Kidney (tissue), 14 donors: ENCODE results near the gene ATP6V1F. TPM values are rescaled to one million over a fixed set of nuclear protein-coding genes. Genes with fewer than 3 reads are reported as not detected.
A peak's percentile ranks its signal among the peaks of the same experiment; 100 is the strongest.

Experiments used
- DNase-seq, 5 donors: peaks; one replicate each; pipeline ENCODE4 v3.0.0-alpha.2; 2013 to 2020
- FAIRE-seq: peaks from 2 replicates; lab custom pipeline; 2012; peaks lifted over from hg19 to GRCh38; lab: Jason Lieb, UNC
- H3K27ac ChIP-seq, 2 donors: one replicate each; pipeline ENCODE4 v1.7.0; 2013; ENCODE audit warnings: low read depth in 2 of 2, low read length in 2 of 2, inconsistent platforms in 1 of 2
- H3K27me3 ChIP-seq: one replicate; pipeline ENCODE4 v1.7.1; 2013; ENCODE audit warnings: low read length, inconsistent platforms; ENCODE audit not compliant: control insufficient read depth, insufficient read depth
- H3K36me3 ChIP-seq, 3 donors: one replicate each; pipeline versions ENCODE4 v1.7.0 to v1.7.1; 2013; ENCODE audit warnings: low read length in 3 of 3, control low read depth in 1 of 3, inconsistent platforms in 1 of 3; ENCODE audit not compliant: insufficient read depth in 3 of 3, control insufficient read depth in 2 of 3
- H3K4me1 ChIP-seq, 3 donors: one replicate each; pipeline versions ENCODE4 v1.7.0 to v1.7.1; 2013; ENCODE audit warnings: low read length in 3 of 3, inconsistent platforms in 1 of 3, low read depth in 1 of 3; ENCODE audit not compliant: control insufficient read depth in 2 of 3, insufficient read depth in 2 of 3
- H3K4me3 ChIP-seq, 3 donors: one replicate each; pipeline versions ENCODE4 v1.7.0 to v1.8.1; 2013; ENCODE audit warnings: low read length in 3 of 3, control low read depth in 1 of 3, inconsistent platforms in 1 of 3
- H3K9ac ChIP-seq, 3 donors: one replicate each; pipeline versions ENCODE4 v1.7.0 to v1.7.1; 2013; ENCODE audit warnings: low read length in 3 of 3, control low read depth in 1 of 3, inconsistent platforms in 1 of 3
- H3K9me3 ChIP-seq, 3 donors: one replicate each; pipeline versions ENCODE4 v1.7.0 to v1.7.1; 2013; ENCODE audit warnings: low read length in 3 of 3, control low read depth in 1 of 3, inconsistent platforms in 1 of 3; ENCODE audit not compliant: control insufficient read depth in 2 of 3, insufficient read depth in 1 of 3
- intact Hi-C: fragments of 100-400 bp; cut with DNase I; formaldehyde crosslinking; loops from one replicate; pipeline ENCODE4 v1.11.1; 2022
- polyA plus RNA-seq: library from polyadenylated mRNA; stranded (reverse); fragments of 350-450 nt; fragmentation: Illumina TruSeq; extraction: RNeasy Lipid Tissue Mini Kit (QIAGEN cat#74804); gene quantifications from one replicate; pipeline ENCODE4 v1.2.3, GENCODE V29; 2014; ENCODE audit warnings: low read depth, low replicate concordance; ENCODE audit not compliant: insufficient read depth
- total RNA-seq: library from RNA; stranded (reverse); fragmentation: NEBNext Ultra II Directional; extraction: Animal tissue kit (Norgen Biotek cat#: 25700); gene quantifications from one replicate; pipeline ENCODE4 v1.2.1, GENCODE V29; 2021
- TF ChIP-seq, protein P1 (sequence below): IDR thresholded peaks from 3 replicates; pipeline ENCODE4 v1.5.1; 2012; ENCODE audit warnings: mild to moderate bottlenecking, moderate library complexity, borderline replicate concordance; ENCODE audit not compliant: insufficient read depth; ENCODE audit errors: extremely low read depth
- donor health status: control.
- donor health status: control.
- donor health status: control.
- donor health status: control.
- donor health status: control.
- donor health status: DM: yes; HTN: yes; CAD: no.
- donor health status: Normal renal cell carcinoma (clear cell type).

Gene ATP6V1F
- total and polyA plus RNA-seq, 2 donors from 2014 or later: 161 to 684 TPM

GRCh38 chr7:128852537-128853254 is 10.0 kb upstream of the ATP6V1F start:
- H3K27me3 ChIP-seq: no peaks in the 10 kb centered on the region
- H3K4me3 ChIP-seq: no peak overlapping the region
- no peaks in the 10 kb centered on the region for H3K36me3 ChIP-seq
- peaks cover 0 to 5% (median 0%) of the 10 kb centered on the region in 3 donors for H3K4me1 ChIP-seq
- DNase-seq (peak in 1 of 5 donors; percentile 65), FAIRE-seq (no peak)
- no peak overlapping the region for H3K9ac ChIP-seq
- H3K9me3 ChIP-seq: no peaks in the 10 kb centered on the region
- intact Hi-C loops: no loop called here
- TF ChIP-seq, protein P1, sequence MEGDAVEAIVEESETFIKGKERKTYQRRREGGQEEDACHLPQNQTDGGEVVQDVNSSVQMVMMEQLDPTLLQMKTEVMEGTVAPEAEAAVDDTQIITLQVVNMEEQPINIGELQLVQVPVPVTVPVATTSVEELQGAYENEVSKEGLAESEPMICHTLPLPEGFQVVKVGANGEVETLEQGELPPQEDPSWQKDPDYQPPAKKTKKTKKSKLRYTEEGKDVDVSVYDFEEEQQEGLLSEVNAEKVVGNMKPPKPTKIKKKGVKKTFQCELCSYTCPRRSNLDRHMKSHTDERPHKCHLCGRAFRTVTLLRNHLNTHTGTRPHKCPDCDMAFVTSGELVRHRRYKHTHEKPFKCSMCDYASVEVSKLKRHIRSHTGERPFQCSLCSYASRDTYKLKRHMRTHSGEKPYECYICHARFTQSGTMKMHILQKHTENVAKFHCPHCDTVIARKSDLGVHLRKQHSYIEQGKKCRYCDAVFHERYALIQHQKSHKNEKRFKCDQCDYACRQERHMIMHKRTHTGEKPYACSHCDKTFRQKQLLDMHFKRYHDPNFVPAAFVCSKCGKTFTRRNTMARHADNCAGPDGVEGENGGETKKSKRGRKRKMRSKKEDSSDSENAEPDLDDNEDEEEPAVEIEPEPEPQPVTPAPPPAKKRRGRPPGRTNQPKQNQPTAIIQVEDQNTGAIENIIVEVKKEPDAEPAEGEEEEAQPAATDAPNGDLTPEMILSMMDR: no peak
- H3K27ac ChIP-seq: no peak overlapping the region

DNA sequence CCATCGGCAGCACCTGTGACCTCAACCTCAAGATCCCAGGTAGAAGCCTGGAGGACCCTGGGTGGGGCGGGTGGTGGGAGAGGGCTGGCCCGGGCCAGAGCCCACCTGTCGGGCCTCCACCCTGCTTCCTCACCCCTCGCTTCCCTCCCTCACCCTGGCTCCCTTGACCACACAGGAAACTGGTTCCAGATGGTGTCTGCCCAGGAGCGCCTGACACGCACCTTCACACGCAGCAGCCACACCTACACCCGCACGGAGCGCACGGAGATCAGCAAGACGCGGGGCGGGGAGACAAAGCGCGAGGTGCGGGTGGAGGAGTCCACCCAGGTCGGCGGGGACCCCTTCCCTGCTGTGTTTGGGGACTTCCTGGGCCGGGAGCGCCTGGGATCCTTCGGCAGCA is 8.9 kb upstream of the ATP6V1F start:
- Histone ChIP-seq H3K27ac (no peak overlapping the region), H3K9me3 (no peaks in the 10 kb centered on the region), H3K4me1 (peaks cover 0 to 5% (median 0%) of the 10 kb centered on the region in 3 donors), H3K27me3 (no peaks in the 10 kb centered on the region), H3K9ac (no peak overlapping the region), H3K4me3 (no peak overlapping the region), H3K36me3 (no peaks in the 10 kb centered on the region)
- DNase-seq: no peak
- TF ChIP-seq, protein P1: no peak
- intact Hi-C loops: no loop called here
- no peak for FAIRE-seq

DNA sequence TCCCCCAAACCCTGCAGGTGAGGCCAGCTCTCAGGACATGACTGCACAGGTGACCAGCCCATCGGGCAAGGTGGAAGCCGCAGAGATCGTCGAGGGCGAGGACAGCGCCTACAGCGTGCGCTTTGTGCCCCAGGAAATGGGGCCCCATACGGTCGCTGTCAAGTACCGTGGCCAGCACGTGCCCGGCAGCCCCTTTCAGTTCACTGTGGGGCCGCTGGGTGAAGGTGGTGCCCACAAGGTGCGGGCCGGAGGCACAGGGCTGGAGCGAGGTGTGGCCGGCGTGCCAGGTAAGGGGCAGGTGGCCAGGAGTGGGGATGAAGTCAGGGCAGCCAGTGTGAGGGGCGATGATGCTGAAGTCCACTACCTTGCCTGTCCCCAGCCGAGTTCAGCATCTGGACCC is 8.3 kb upstream of the ATP6V1F start:
- FAIRE-seq: no peak
- H3K36me3 ChIP-seq: no peaks in the 10 kb centered on the region
- no peak overlapping the region for H3K9ac ChIP-seq
- no peak for DNase-seq
- H3K4me3 ChIP-seq: no peak overlapping the region
- H3K4me1 ChIP-seq: peaks cover 0 to 5% (median 0%) of the 10 kb centered on the region in 3 donors
- intact Hi-C loops: no loop called here
- no peak overlapping the region for H3K27ac ChIP-seq
- H3K9me3 ChIP-seq: no peaks in the 10 kb centered on the region
- TF ChIP-seq, protein P1: no peak
- no peaks in the 10 kb centered on the region for H3K27me3 ChIP-seq
